Left ventricle myocardium inferior (tissue), 1 donor: ENCODE data around the gene MIER1. TPM values are rescaled to one million over a fixed set of nuclear protein-coding genes. Genes with fewer than 3 reads are reported as not detected.

Experiments used
- DNase-seq: peaks from one replicate; pipeline ENCODE4 v3.0.0-alpha.2; 2020
- H3K27ac ChIP-seq: fragments of 200-600 bp; replicated peaks from 2 replicates; pipeline ENCODE4 v1.8.0; 2021
- H3K27me3 ChIP-seq: fragments of 200-600 bp; 2 replicates; pipeline ENCODE4 v1.8.0; 2021; ENCODE audit warnings: low read depth
- H3K36me3 ChIP-seq: fragments of 200-600 bp; 2 replicates; pipeline ENCODE4 v1.8.0; 2021
- H3K4me1 ChIP-seq: fragments of 200-600 bp; 2 replicates; pipeline ENCODE4 v1.8.0; 2021
- H3K4me3 ChIP-seq: fragments of 200-600 bp; 2 replicates; pipeline ENCODE4 v1.8.0; 2021; ENCODE audit warnings: mild to moderate bottlenecking, moderate library complexity
- H3K9me3 ChIP-seq: fragments of 200-600 bp; replicated peaks from 2 replicates; pipeline ENCODE4 v1.8.0; 2021
- intact Hi-C: fragments of 100-400 bp; cut with micrococcal nuclease; formaldehyde crosslinking; loops from one replicate; pipeline ENCODE4 v1.11.0; 2022
- total RNA-seq: library from RNA; stranded (reverse); fragmentation: NEBNext Ultra II Directional; extraction: Animal tissue kit (Norgen Biotek cat#: 25700); gene quantifications from one replicate; pipeline ENCODE4 v1.2.1, GENCODE V29; 2021
- TF ChIP-seq, protein P1 (sequence below): fragments of 200-600 bp; IDR thresholded peaks from 2 replicates; pipeline ENCODE4 v1.8.0; 2021; ENCODE audit warnings: antibody characterized with exemption, mild to moderate bottlenecking, borderline replicate concordance
- donor health status: DM: no; HTN: yes; CAD: no; lungs with severe emphysema.

Gene MIER1
- total RNA-seq, 1 donor from 2014 or later: 18.1 TPM

- TF ChIP-seq, protein P1, sequence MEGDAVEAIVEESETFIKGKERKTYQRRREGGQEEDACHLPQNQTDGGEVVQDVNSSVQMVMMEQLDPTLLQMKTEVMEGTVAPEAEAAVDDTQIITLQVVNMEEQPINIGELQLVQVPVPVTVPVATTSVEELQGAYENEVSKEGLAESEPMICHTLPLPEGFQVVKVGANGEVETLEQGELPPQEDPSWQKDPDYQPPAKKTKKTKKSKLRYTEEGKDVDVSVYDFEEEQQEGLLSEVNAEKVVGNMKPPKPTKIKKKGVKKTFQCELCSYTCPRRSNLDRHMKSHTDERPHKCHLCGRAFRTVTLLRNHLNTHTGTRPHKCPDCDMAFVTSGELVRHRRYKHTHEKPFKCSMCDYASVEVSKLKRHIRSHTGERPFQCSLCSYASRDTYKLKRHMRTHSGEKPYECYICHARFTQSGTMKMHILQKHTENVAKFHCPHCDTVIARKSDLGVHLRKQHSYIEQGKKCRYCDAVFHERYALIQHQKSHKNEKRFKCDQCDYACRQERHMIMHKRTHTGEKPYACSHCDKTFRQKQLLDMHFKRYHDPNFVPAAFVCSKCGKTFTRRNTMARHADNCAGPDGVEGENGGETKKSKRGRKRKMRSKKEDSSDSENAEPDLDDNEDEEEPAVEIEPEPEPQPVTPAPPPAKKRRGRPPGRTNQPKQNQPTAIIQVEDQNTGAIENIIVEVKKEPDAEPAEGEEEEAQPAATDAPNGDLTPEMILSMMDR: no peak
- H3K4me1 ChIP-seq: peaks cover 55% of the 10 kb centered on the region
- intact Hi-C loops: no loop called here
- peaks cover 5% of the 10 kb centered on the region for H3K36me3 ChIP-seq
- H3K9me3 ChIP-seq: no peaks in the 10 kb centered on the region
- no peak for DNase-seq
- H3K4me3 ChIP-seq: peak overlapping the region; percentile 72
- H3K27ac ChIP-seq: peak overlapping the region; percentile 97
- no peaks in the 10 kb centered on the region for H3K27me3 ChIP-seq
These were observed 1.2 kb downstream of the MIER1 start for GRCh38 chr1:66925944-66926343.

DNA sequence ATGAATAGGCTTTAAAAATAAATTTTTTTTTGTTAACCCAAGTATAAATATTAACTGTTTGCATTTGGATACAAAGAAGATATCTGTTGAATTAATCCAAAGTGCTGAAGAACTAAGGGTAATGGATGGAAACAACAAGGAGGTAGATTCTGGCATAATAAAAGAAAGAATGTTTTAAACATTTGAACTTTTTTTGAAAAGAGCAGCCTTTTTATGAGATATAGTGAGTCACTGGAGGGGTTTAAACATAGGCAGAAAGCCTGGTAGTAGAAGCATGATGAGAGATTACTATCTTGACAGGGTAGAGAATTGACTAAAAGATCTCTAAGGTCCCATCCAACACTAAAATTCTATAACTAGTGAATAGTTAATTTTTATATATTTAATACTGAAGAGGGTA lies 2.7 kb downstream of the MIER1 start:
- H3K27me3 ChIP-seq: no peaks in the 10 kb centered on the region
- H3K9me3 ChIP-seq: no peaks in the 10 kb centered on the region
- TF ChIP-seq, protein P1: no peak
- peaks cover 71% of the 10 kb centered on the region for H3K4me1 ChIP-seq
- intact Hi-C loops: no loop called here
- H3K36me3 ChIP-seq: peaks cover 5% of the 10 kb centered on the region
- no peak overlapping the region for H3K4me3 ChIP-seq
- DNase-seq: no peak
- no peak overlapping the region for H3K27ac ChIP-seq

DNA sequence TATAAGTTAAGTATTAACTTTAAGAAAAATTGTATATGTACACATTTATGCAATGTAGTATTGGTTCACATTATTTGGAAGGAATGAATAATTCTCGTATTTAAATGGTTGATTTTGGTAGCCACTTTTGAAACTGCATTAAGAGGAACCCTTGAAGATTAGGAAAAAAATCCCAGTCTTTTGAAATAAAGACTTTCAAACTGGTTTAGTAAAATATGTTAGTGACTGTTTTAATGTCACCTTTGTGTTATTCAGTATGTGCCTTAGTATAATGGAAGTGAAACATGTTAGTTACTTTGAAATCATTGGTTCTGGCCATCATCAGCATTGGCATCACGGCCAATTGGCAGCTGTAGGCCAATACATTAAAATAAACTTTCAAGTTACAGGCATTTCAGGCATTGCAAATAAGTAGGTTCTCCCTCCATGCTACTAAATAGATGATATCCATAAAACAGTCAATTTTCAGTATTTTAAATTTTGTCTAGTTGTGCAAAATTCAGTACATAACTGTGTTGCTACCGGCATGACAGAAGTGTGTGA lies 4.4 kb downstream of the MIER1 start:
- Histone ChIP-seq H3K36me3 (peaks cover 5% of the 10 kb centered on the region), H3K9me3 (no peaks in the 10 kb centered on the region), H3K4me1 (peaks cover 72% of the 10 kb centered on the region), H3K4me3 (peak overlapping the region; percentile 83), H3K27ac (peak overlapping the region; percentile 95), H3K27me3 (no peaks in the 10 kb centered on the region)
- no peak for DNase-seq
- TF ChIP-seq, protein P1: no peak
- intact Hi-C loops: no loop called here

- H3K27ac ChIP-seq: peak overlapping the region; percentile 95
- no peaks in the 10 kb centered on the region for H3K27me3 ChIP-seq
- no peak for DNase-seq
- peaks cover 5% of the 10 kb centered on the region for H3K36me3 ChIP-seq
- peak overlapping the region; percentile 83 for H3K4me3 ChIP-seq
- TF ChIP-seq, protein P1: no peak
- intact Hi-C loops: no loop called here
- peaks cover 74% of the 10 kb centered on the region for H3K4me1 ChIP-seq
- no peaks in the 10 kb centered on the region for H3K9me3 ChIP-seq
These were observed 4.9 kb downstream of the MIER1 start for GRCh38 chr1:66929691-66929998.

GRCh38 chr1:66929999-66930822 lies 5.4 kb downstream of the MIER1 start:
- H3K4me1 ChIP-seq: peaks cover 79% of the 10 kb centered on the region
- intact Hi-C loops: no loop called here

More at GRCh38 chr1:66929999-66930822, 5.4 kb downstream of the MIER1 start:
- Histone ChIP-seq H3K36me3 (peaks cover 5% of the 10 kb centered on the region), H3K27me3 (no peaks in the 10 kb centered on the region), H3K27ac (peak overlapping the region; percentile 95), H3K4me3 (peak overlapping the region; percentile 83), H3K9me3 (no peaks in the 10 kb centered on the region)
- peak; percentile 96 for DNase-seq
- TF ChIP-seq, protein P1: peak; percentile 60
